Stomach (tissue), 9 donors: Measurements from ENCODE around the gene ATOH7. TPM values are rescaled to one million over a fixed set of nuclear protein-coding genes. Genes with fewer than 3 reads are reported as not detected.
"Not testable (repeated sequence)": the region's sequence is repeated elsewhere in the genome, so short reads cannot be mapped to it uniquely, and the experiment has no call there.

Source experiments
- DNase-seq, 2 donors: peaks; one replicate each; pipeline versions ENCODE4 v3.0.0 to v3.0.0-alpha.2; 2013 to 2019
- H3K27ac ChIP-seq, 5 donors: fragments of 200-600 bp in 4 of 5; sonication (generic) in 4 of 5; one replicate each; pipeline ENCODE4 v1.5.1; 2013 to 2019; ENCODE audit warnings: mild to moderate bottlenecking in 1 of 5, moderate library complexity in 1 of 5
- H3K27me3 ChIP-seq, 3 donors: fragments of 200-600 bp; sonication (generic); one replicate each; pipeline ENCODE4 v1.5.1; 2017 to 2019; ENCODE audit warnings: mixed run types in 1 of 3
- H3K36me3 ChIP-seq, 4 donors: fragments of 200-600 bp; sonication (generic); 1 replicate in 3 of 4; 2 replicates in 1 of 4; pipeline ENCODE4 v1.5.1; 2016 to 2019
- H3K4me1 ChIP-seq, 4 donors: fragments of 200-600 bp; sonication (generic); one replicate each; pipeline ENCODE4 v1.5.1; 2016 to 2019
- H3K4me3 ChIP-seq, 4 donors: fragments of 200-600 bp; sonication (generic) in 3 of 4; one replicate each; pipeline ENCODE4 v1.5.1; 2016 to 2019; ENCODE audit warnings: mild to moderate bottlenecking in 1 of 4
- H3K9me3 ChIP-seq, 4 donors: fragments of 200-600 bp; sonication (generic); one replicate each; pipeline ENCODE4 v1.5.1; 2016 to 2019
- EP300 ChIP-seq: sonication (generic); formaldehyde crosslinking; IDR thresholded peaks from one replicate; pipeline ENCODE4 v1.6.1; 2017; ENCODE audit warnings: antibody characterized with exemption
- POLR2A ChIP-seq, 4 donors: fragments of 450-650 bp; IDR thresholded peaks; one replicate each; pipeline ENCODE4 v1.6.1; 2016; ENCODE audit warnings: antibody characterized with exemption in 4 of 4, control low read depth in 2 of 4, mild to moderate bottlenecking in 1 of 4, moderate library complexity in 1 of 4
- POLR2AphosphoS5 ChIP-seq, 3 donors: sonication (generic); formaldehyde crosslinking; IDR thresholded peaks; one replicate each; pipeline ENCODE4 v1.6.1; 2016; ENCODE audit warnings: antibody characterized with exemption in 3 of 3
- WGBS, 5 donors: extraction: QIAGEN DNeasy Blood & Tissue Kit in 3 of 5; methylation state at CpG; one replicate each; pipeline versions ENCODE4 v1.1.5 to v1.1.7; 2013 to 2018; 5-methylcytosine and 5-hydroxymethylcytosine counted together
- intact Hi-C: fragments of 100-400 bp; cut with DNase I; formaldehyde crosslinking; loops from one replicate; pipeline ENCODE4 v1.15.1; 2023; ENCODE audit warnings: low total_unique reads
- polyA plus RNA-seq, 3 donors: library from polyadenylated mRNA; stranded (reverse); fragments of 200-250 nt; gene quantifications; one replicate each; pipeline ENCODE4 v1.2.3, GENCODE V29; 2013
- total RNA-seq, 5 donors: library from RNA; depleted of rRNA; stranded (reverse); fragments of >200 nt; gene quantifications; one replicate each; pipeline versions ENCODE4 v1.1.0 to v1.2.3, GENCODE V29; 2014 to 2016
- TF ChIP-seq, protein P1 (sequence below), 7 experiments: fragments of 450-650 bp in 4 of 7; fragments of 200-600 bp in 3 of 7; sonication (generic) in 3 of 7; IDR thresholded peaks; one replicate each; pipeline ENCODE4 v1.5.1; 2016 to 2019; ENCODE audit warnings: antibody characterized with exemption in 7 of 7, control low read depth in 2 of 7, mild to moderate bottlenecking in 1 of 7
- donor health status: healthy with polysubstance abuse.
- donor health status: Bipolar disorder and iron deficiency.
- donor health status: healthy.

ATOH7 gene
- total and polyA plus RNA-seq, 8 donors = 0.30 TPM; not detected in 7

DNA sequence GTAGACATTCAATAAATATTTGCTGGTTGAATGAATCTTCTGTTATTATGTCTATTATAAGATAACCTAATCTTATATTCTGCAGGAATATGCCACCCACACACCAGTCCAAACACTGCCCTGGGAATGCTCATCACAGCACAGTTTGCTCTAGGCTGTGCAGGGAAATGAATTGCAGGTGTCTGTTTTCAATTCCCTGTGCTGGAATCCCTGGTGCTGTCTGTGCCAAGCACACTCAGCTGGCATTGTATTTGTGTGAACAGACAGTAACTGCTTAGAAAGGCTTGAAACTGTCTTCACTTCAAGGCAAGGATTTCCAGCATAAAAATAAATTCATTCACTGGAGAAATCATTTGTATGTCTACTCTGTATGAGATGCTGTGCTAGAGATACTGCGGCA is 20.2 kb downstream of the ATOH7 start:
- Histone ChIP-seq H3K4me1 (no peaks in the 10 kb centered on the region), H3K36me3 (no peaks in the 10 kb centered on the region), H3K27me3 (no peaks in the 10 kb centered on the region), H3K9me3 (no peaks in the 10 kb centered on the region), H3K4me3 (no peak overlapping the region), H3K27ac (no peak overlapping the region)
- intact Hi-C loops = no loop called here
- TF ChIP-seq EP300 = no peak
- TF ChIP-seq, protein P1, sequence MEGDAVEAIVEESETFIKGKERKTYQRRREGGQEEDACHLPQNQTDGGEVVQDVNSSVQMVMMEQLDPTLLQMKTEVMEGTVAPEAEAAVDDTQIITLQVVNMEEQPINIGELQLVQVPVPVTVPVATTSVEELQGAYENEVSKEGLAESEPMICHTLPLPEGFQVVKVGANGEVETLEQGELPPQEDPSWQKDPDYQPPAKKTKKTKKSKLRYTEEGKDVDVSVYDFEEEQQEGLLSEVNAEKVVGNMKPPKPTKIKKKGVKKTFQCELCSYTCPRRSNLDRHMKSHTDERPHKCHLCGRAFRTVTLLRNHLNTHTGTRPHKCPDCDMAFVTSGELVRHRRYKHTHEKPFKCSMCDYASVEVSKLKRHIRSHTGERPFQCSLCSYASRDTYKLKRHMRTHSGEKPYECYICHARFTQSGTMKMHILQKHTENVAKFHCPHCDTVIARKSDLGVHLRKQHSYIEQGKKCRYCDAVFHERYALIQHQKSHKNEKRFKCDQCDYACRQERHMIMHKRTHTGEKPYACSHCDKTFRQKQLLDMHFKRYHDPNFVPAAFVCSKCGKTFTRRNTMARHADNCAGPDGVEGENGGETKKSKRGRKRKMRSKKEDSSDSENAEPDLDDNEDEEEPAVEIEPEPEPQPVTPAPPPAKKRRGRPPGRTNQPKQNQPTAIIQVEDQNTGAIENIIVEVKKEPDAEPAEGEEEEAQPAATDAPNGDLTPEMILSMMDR (IDR thresholded peaks at IDR 0.05) = no peak
- TF ChIP-seq POLR2AphosphoS5 (IDR thresholded peaks at IDR 0.05) = no peak
- no peak for TF ChIP-seq POLR2A (IDR thresholded peaks at IDR 0.05)
- WGBS, 5 donors = 61 to 95% (median 91%) methylated on average over 1 of the region's 1 CpG
- no peak for DNase-seq

- H3K27ac ChIP-seq = no peak overlapping the region
- no peaks in the 10 kb centered on the region for H3K9me3 ChIP-seq
- H3K27me3 ChIP-seq = no peaks in the 10 kb centered on the region
- no peak overlapping the region for H3K4me3 ChIP-seq
- H3K4me1 ChIP-seq = no peaks in the 10 kb centered on the region
- 41 to 53% (median 49%) methylated on average over 10 of the region's 10 CpGs for WGBS, 5 donors
- TF ChIP-seq POLR2AphosphoS5 (IDR thresholded peaks at IDR 0.05) (peak in 1 of 3 donors; percentile 24), POLR2A (IDR thresholded peaks at IDR 0.05) (no peak)
- TF ChIP-seq, protein P1 (IDR thresholded peaks at IDR 0.05) = peak in 4 of 7 experiments; percentile 24 to 58 (median 41)
- peak; percentile 72 to 81 for DNase-seq
- no peaks in the 10 kb centered on the region for H3K36me3 ChIP-seq
- intact Hi-C loops = no loop called here
Measured at GRCh38 chr10:68208424-68209042, 23.4 kb downstream of the ATOH7 start.

- Histone ChIP-seq H3K27ac (no peak overlapping the region), H3K36me3 (no peaks in the 10 kb centered on the region), H3K4me1 (no peaks in the 10 kb centered on the region), H3K4me3 (no peak overlapping the region), H3K9me3 (no peaks in the 10 kb centered on the region), H3K27me3 (peaks cover 0 to 34% (median 0%) of the 10 kb centered on the region in 3 donors)
- intact Hi-C loops = no loop called here
- 21 to 42% (median 33%) methylated on average over 5 of the region's 5 CpGs for WGBS, 5 donors
- DNase-seq = no peak
- TF ChIP-seq, protein P1 (IDR thresholded peaks at IDR 0.05) = no peak
- no peak for TF ChIP-seq EP300
- TF ChIP-seq POLR2A (IDR thresholded peaks at IDR 0.05) = no peak
- no peak for TF ChIP-seq POLR2AphosphoS5 (IDR thresholded peaks at IDR 0.05)
Measured at GRCh38 chr10:68202960-68203353, 29.0 kb downstream of the ATOH7 start.

DNA sequence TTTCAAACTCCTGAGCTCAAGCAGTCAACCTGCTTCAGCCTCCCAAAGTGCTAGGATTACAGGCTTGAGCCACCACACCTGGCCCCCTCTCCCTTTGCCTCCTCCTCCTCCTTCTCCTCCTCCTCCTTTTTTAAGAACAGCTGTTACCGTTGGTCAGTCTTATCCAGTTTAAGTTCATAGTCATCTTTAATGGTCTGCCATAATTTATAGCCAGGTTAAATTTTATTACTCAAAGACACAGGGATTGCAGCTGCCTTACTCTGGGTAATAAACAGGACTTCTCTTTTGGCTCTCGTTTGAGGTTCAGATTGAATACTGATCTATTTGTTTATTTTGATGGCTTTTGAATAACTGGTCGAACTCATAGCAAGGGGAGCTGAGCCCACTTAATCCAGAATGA is 35.2 kb downstream of the ATOH7 start:
- WGBS, 5 donors = 32 to 56% (median 48%) methylated on average over 3 of the region's 3 CpGs
- H3K4me3 ChIP-seq = no peak overlapping the region
- TF ChIP-seq POLR2AphosphoS5 (IDR thresholded peaks at IDR 0.05) = no peak
- TF ChIP-seq, protein P1 (IDR thresholded peaks at IDR 0.05) = no peak
- TF ChIP-seq POLR2A (IDR thresholded peaks at IDR 0.05) = no peak
- TF ChIP-seq EP300 = no peak

GRCh38 chr10:68195776-68196175 is 36.1 kb downstream of the ATOH7 start:
- DNase-seq, H3K4me1 ChIP-seq, H3K4me3 ChIP-seq, H3K27ac ChIP-seq, H3K36me3 ChIP-seq, H3K9me3 ChIP-seq, intact Hi-C loops: not testable (repeated sequence)
- peaks cover 0 to 23% (median 0%) of the 10 kb centered on the region in 3 donors for H3K27me3 ChIP-seq
- WGBS, 5 donors = 66 to 92% (median 90%) methylated on average over 2 of the region's 2 CpGs

More for the DNA sequence above, 35.2 kb downstream of the ATOH7 start:
- intact Hi-C loops = no loop called here
- Histone ChIP-seq H3K27me3 (peaks cover 0 to 21% (median 0%) of the 10 kb centered on the region in 3 donors), H3K27ac (no peak overlapping the region), H3K4me1 (no peaks in the 10 kb centered on the region), H3K36me3 (no peaks in the 10 kb centered on the region), H3K9me3 (no peaks in the 10 kb centered on the region)
- no peak for DNase-seq
